SK-N-SH (cell line): ENCODE measurements around the gene RPS5. TPM values are rescaled to one million over a fixed set of nuclear protein-coding genes. Genes with fewer than 3 reads are reported as not detected.
A peak's percentile ranks its signal among the peaks of the same experiment; 100 is the strongest.

Source experiments
- CTCF ChIA-PET: fragments of 300-600, 350-600 bp; formaldehyde crosslinking; extraction: SDS; loops from one replicate; lab custom pipeline; 2021; lab: Yijun Ruan, JAX
- POLR2A ChIA-PET: fragments of 350-600 bp; sonication (Branson Sonifier 250); formaldehyde crosslinking; extraction: SDS; loops from one replicate; lab custom pipeline; 2020; ENCODE audit warnings: antibody characterized with exemption, inconsistent platforms; lab: Yijun Ruan, JAX
- DNase-seq: peaks from one replicate; pipeline ENCODE4 v3.0.0; 2012
- H2AFZ ChIP-seq: fragments of 200-600 bp; sonication (generic); 2 replicates; pipeline ENCODE4 v1.8.1; 2016; ENCODE audit warnings: antibody characterized with exemption, mild to moderate bottlenecking, low read depth
- H3F3A ChIP-seq: fragments of 200-600 bp; sonication (generic); replicated peaks from 2 replicates; pipeline ENCODE3; 2016; ENCODE audit warnings: antibody characterized with exemption, mild to moderate bottlenecking; ENCODE audit not compliant: insufficient read depth
- H3K27ac ChIP-seq, 2 experiments: fragments of 200-500 bp in 1 of 2; fragments of 200-600 bp in 1 of 2; sonication (Bioruptor generic) in 1 of 2; sonication (generic), shearing (Covaris generic) in 1 of 2; 2 replicates each; pipeline versions ENCODE4 v1.5.1 to v1.6.1; 2014 to 2016; ENCODE audit warnings: low read depth in 2 of 2, inconsistent platforms in 1 of 2, low read length in 1 of 2, mild to moderate bottlenecking in 1 of 2, mixed read lengths in 1 of 2
- H3K27me3 ChIP-seq: fragments of 200-600 bp; sonication (generic), shearing (Covaris generic); 2 replicates; pipeline ENCODE4 v1.6.1; 2016; ENCODE audit warnings: mixed run types; ENCODE audit not compliant: insufficient read depth
- H3K36me3 ChIP-seq, 2 experiments: fragments of 200-500 bp in 1 of 2; fragments of 200-600 bp in 1 of 2; sonication (Bioruptor generic) in 1 of 2; sonication (generic) in 1 of 2; replicated peaks in 1 of 2; 2 replicates each; pipeline versions ENCODE3 to v1.5.1; 2014 to 2016; ENCODE audit warnings: low read length in 1 of 2, mild to moderate bottlenecking in 1 of 2; ENCODE audit not compliant: insufficient read depth in 2 of 2, control insufficient read depth in 1 of 2
- H3K4me1 ChIP-seq, 2 experiments: fragments of 200-500 bp in 1 of 2; fragments of 200-600 bp in 1 of 2; sonication (Bioruptor generic) in 1 of 2; sonication (generic), shearing (Covaris generic) in 1 of 2; 2 replicates each; pipeline versions ENCODE4 v1.5.1 to v1.6.1; 2014 to 2016; ENCODE audit warnings: low read depth in 1 of 2, low read length in 1 of 2, mixed run types in 1 of 2; ENCODE audit not compliant: insufficient read depth in 2 of 2, control insufficient read depth in 1 of 2
- H3K4me2 ChIP-seq: fragments of 200-600 bp; sonication (generic), shearing (Covaris generic); 2 replicates; pipeline ENCODE4 v1.6.1; 2017; ENCODE audit warnings: mixed run types
- H3K4me3 ChIP-seq, 2 experiments: fragments of 200-500 bp in 1 of 2; fragments of 200-600 bp in 1 of 2; sonication (Bioruptor generic) in 1 of 2; sonication (generic), shearing (Covaris generic) in 1 of 2; 2 replicates each; pipeline versions ENCODE4 v1.5.1 to v1.8.1; 2014 to 2016; ENCODE audit warnings: low read depth in 2 of 2, inconsistent platforms in 1 of 2, low read length in 1 of 2, mild to moderate bottlenecking in 1 of 2, mixed read lengths in 1 of 2, moderate library complexity in 1 of 2
- H3K79me2 ChIP-seq: fragments of 200-600 bp; sonication (generic); 2 replicates; pipeline ENCODE4 v1.8.1; 2017; ENCODE audit warnings: mild to moderate bottlenecking; ENCODE audit not compliant: insufficient read depth
- H3K9ac ChIP-seq: fragments of 200-600 bp; sonication (generic); 2 replicates; pipeline ENCODE4 v1.6.1; 2017; ENCODE audit warnings: mixed run types
- H3K9me2 ChIP-seq: fragments of 200-600 bp; sonication (generic); 2 replicates; pipeline ENCODE4 v1.6.1; 2017; ENCODE audit warnings: mixed run types
- H3K9me3 ChIP-seq: fragments of 200-600 bp; sonication (generic); 2 replicates; pipeline ENCODE4 v1.6.1; 2017; ENCODE audit warnings: mixed run types, mild to moderate bottlenecking, moderate library complexity
- H4K20me1 ChIP-seq: fragments of 200-600 bp; sonication (generic); 2 replicates; pipeline ENCODE4 v1.6.1; 2017; ENCODE audit warnings: mild to moderate bottlenecking, mixed run types; ENCODE audit not compliant: insufficient read depth
- CHD2 ChIP-seq: fragments of 150-350 bp; IDR thresholded peaks from 2 replicates; pipeline ENCODE4 v1.6.1; 2018; ENCODE audit warnings: low read length; ENCODE audit not compliant: partially characterized antibody
- ELF1 ChIP-seq: IDR thresholded peaks from 2 replicates; pipeline ENCODE4 v1.4.0; 2012
- EZH2phosphoT487 ChIP-seq: fragments of 200-600 bp; sonication (generic); IDR thresholded peaks from 2 replicates; pipeline ENCODE4 v1.6.1; 2017; ENCODE audit warnings: low read depth, mixed run types, mild to moderate bottlenecking, antibody characterized with exemption, moderate library complexity, borderline replicate concordance
- FOSL2 ChIP-seq: IDR thresholded peaks from 2 replicates; pipeline ENCODE4 v1.4.0; 2012; ENCODE audit warnings: low read depth, mild to moderate bottlenecking, moderate library complexity, borderline replicate concordance
- FOXJ3 ChIP-seq: sonication (generic); formaldehyde crosslinking; IDR thresholded peaks from 2 replicates; pipeline ENCODE4 v1.5.1; 2020; ENCODE audit warnings: mild to moderate bottlenecking, missing genetic modification reagents
- FOXM1 ChIP-seq: IDR thresholded peaks from 2 replicates; pipeline ENCODE4 v1.4.0; 2012; ENCODE audit warnings: low read depth, mild to moderate bottlenecking
- GATA2 ChIP-seq: sonication (generic); formaldehyde crosslinking; IDR thresholded peaks from 2 replicates; pipeline ENCODE4 v1.5.0; 2020; ENCODE audit warnings: mild to moderate bottlenecking, missing genetic modification reagents
- IRF3 ChIP-seq: fragments of 150-350 bp; IDR thresholded peaks from 2 replicates; pipeline ENCODE4 v1.6.1; 2016; ENCODE audit warnings: mild to moderate bottlenecking, low read depth, low read length
- MAX ChIP-seq: IDR thresholded peaks from 2 replicates; pipeline ENCODE4 v1.4.0; 2012; ENCODE audit warnings: low read depth
- MEF2A ChIP-seq: IDR thresholded peaks from 2 replicates; pipeline ENCODE4 v1.4.0; 2012; ENCODE audit warnings: low read depth, borderline replicate concordance
- MXI1 ChIP-seq: IDR thresholded peaks from 2 replicates; pipeline ENCODE4 v1.6.1; 2012; ENCODE audit warnings: mild to moderate bottlenecking, low read depth, low read length, improper control_type of control experiment
- NRF1 ChIP-seq: IDR thresholded peaks from 2 replicates; pipeline ENCODE4 v1.6.1; 2012; ENCODE audit warnings: low read depth, mild to moderate bottlenecking, low read length
- POLR2AphosphoS5 ChIP-seq: IDR thresholded peaks from 2 replicates; pipeline ENCODE4 v1.6.1; 2012; ENCODE audit warnings: low read depth, low read length
- RAD21 ChIP-seq: IDR thresholded peaks from 2 replicates; pipeline ENCODE4 v1.6.1; 2012; ENCODE audit warnings: mild to moderate bottlenecking, low read length
- RFX5 ChIP-seq: IDR thresholded peaks from 2 replicates; pipeline ENCODE4 v1.6.1; 2012; ENCODE audit warnings: mild to moderate bottlenecking, improper control_type of control experiment, low read length
- RXRA ChIP-seq: IDR thresholded peaks from 2 replicates; pipeline ENCODE4 v1.4.0; 2012; ENCODE audit warnings: low read depth, mild to moderate bottlenecking, borderline replicate concordance
- SIN3A ChIP-seq: IDR thresholded peaks from 2 replicates; pipeline ENCODE4 v1.6.1; 2012; ENCODE audit warnings: low read depth, mild to moderate bottlenecking, low read length, moderate library complexity, borderline replicate concordance
- SMC3 ChIP-seq: IDR thresholded peaks from 2 replicates; pipeline ENCODE4 v1.6.1; 2012; ENCODE audit warnings: low read depth, low read length, improper control_type of control experiment
- TAF1 ChIP-seq: IDR thresholded peaks from 2 replicates; pipeline ENCODE4 v1.6.1; 2012; ENCODE audit warnings: low read depth, mild to moderate bottlenecking, low read length, moderate library complexity, borderline replicate concordance
- USF1 ChIP-seq: IDR thresholded peaks from 2 replicates; pipeline ENCODE4 v1.4.0; 2012; ENCODE audit warnings: low read depth, borderline replicate concordance
- USF2 ChIP-seq: fragments of 150-350 bp; IDR thresholded peaks from 2 replicates; pipeline ENCODE4 v1.6.1; 2017; ENCODE audit warnings: antibody characterized with exemption, low read length, low read depth, borderline replicate concordance
- YY1 ChIP-seq: IDR thresholded peaks from 2 replicates; pipeline ENCODE4 v1.4.0; 2012; ENCODE audit warnings: low read depth, mild to moderate bottlenecking
- ZBTB33 ChIP-seq: IDR thresholded peaks from 2 replicates; pipeline ENCODE4 v1.4.0; 2012; ENCODE audit warnings: low read depth, borderline replicate concordance
- WGBS: methylation state at CpG from one replicate; pipeline ENCODE4 v1.1.6; 2017; ENCODE audit warnings: low lambda C conversion rate; 5-methylcytosine and 5-hydroxymethylcytosine counted together
- polyA plus RNA-seq, 3 experiments: library from polyadenylated mRNA; depleted of rRNA; stranded (reverse); fragments of >200 nt; gene quantifications; 2 replicates each; pipeline ENCODE4 v1.2.3, GENCODE V29; 2012

RPS5 gene
- polyA plus RNA-seq, 1 of the 3 experiments (the other 2 are of a cell fraction): 4,334 TPM

- TF ChIP-seq TAF1 (no peak), POLR2AphosphoS5 (no peak), SMC3 (no peak), RAD21 (no peak), MXI1 (no peak), GATA2 (CRISPR knock-in tag) (no peak), EZH2phosphoT487 (no peak), MEF2A (no peak)
Observed at GRCh38 chr19:58434217-58434616, 47.1 kb downstream of the RPS5 start (continued).

GRCh38 chr19:58439576-58440554 lies 52.8 kb downstream of the RPS5 start, which contains the start of gene ZNF132:
Gene ZNF132, minus strand, starts transcription at chr19:58440153. Its CDS starts 332 bp downstream, at chr19:58439821.
- ChIA-PET POLR2A (interaction anchor here (0.5 to 1.6 kb wide), 4 partner anchors 11 to 958 kb away, joined by 3 to 8 read pairs (median 4); partner anchors contain the start of genes ZNF324B and ZNF497), CTCF (no interaction called here)
- Histone ChIP-seq H3K79me2 (peaks cover 13% of the 10 kb centered on the region; the same call in 1 of the 2 replicates), H3K4me1 (peaks cover 0 to 16% of the 10 kb centered on the region in 2 experiments; a peak in 1 of 4 replicates), H4K20me1 (no peaks in the 10 kb centered on the region), H3F3A (no peaks in the 10 kb centered on the region), H3K27ac (peak within 1 kb of the TSS; percentile 69 to 79), H3K4me3 (peak within 1 kb of the TSS; percentile 83 to 87), H2AFZ (peak within 1 kb of the TSS; percentile 91), H3K36me3 (peaks cover 20 to 31% of the 10 kb centered on the region in 2 experiments), H3K4me2 (peak within 1 kb of the TSS; percentile 99), H3K9me3 (peaks cover 10% of the 10 kb centered on the region; the same call in 1 of the 2 replicates), H3K9ac (peak within 1 kb of the TSS; percentile 66), H3K9me2 (no peaks in the 10 kb centered on the region), H3K27me3 (no peaks in the 10 kb centered on the region)
- peak; percentile 96 for DNase-seq
- 22% methylated on average over 37 of the region's 59 CpGs for WGBS
- TF ChIP-seq MXI1 (peak; percentile 54; the same call in 1 of the 2 replicates), NRF1 (peak; percentile 43; the same call in 1 of the 2 replicates), TAF1 (peak; percentile 50), ELF1 (peak; percentile 88), SIN3A (peak; percentile 53; the same call in 1 of the 2 replicates), SMC3 (no peak), USF1 (no peak), FOXJ3 (CRISPR knock-in tag) (0 out of 2 replicates have a peak, but pooled peaks have one; percentile 29), IRF3 (peak; percentile 32; the same call in 1 of the 2 replicates), POLR2AphosphoS5 (peak; percentile 62), CHD2 (peak; percentile 78), ZBTB33 (no peak), RXRA (no peak), YY1 (peak; percentile 93), MAX (peak; percentile 81), RFX5 (peak; percentile 66), USF2 (no peak), FOSL2 (no peak), FOXM1 (no peak)
